K562 (cell line): Measurements from ENCODE around the gene CLTRN. TPM values are rescaled to one million over a fixed set of nuclear protein-coding genes. Genes with fewer than 3 reads are reported as not detected.

Experiments
- ARHGAP35 ChIP-seq: fragments of 450-650 bp; IDR thresholded peaks from 2 replicates; pipeline ENCODE4 v1.6.1; 2018; ENCODE audit not compliant: partially characterized antibody
- ARNT ChIP-seq, 2 experiments: fragments of 450-650 bp; IDR thresholded peaks; 2 replicates each; pipeline ENCODE4 v1.6.1; 2016; ENCODE audit warnings: mild to moderate bottlenecking in 1 of 2
- ELF4 ChIP-seq: fragments of 450-650 bp; formaldehyde crosslinking; IDR thresholded peaks from 2 replicates; pipeline ENCODE4 v1.4.0; 2022; ENCODE audit warnings: missing genetic modification characterization
- EP300 ChIP-seq: IDR thresholded peaks from 2 replicates; pipeline ENCODE4 v1.6.1; 2012; ENCODE audit warnings: low read length, improper control_type of control experiment
- HNRNPLL ChIP-seq: fragments of 200-400 bp; formaldehyde crosslinking; IDR thresholded peaks from 2 replicates; pipeline ENCODE4 v1.6.1; 2017; ENCODE audit warnings: low read length, low read depth, mild to moderate bottlenecking; ENCODE audit not compliant: poor library complexity, severe bottlenecking
- MIER1 ChIP-seq: fragments of 450-650 bp; IDR thresholded peaks from 2 replicates; pipeline ENCODE4 v1.6.1; 2016; ENCODE audit warnings: antibody characterized with exemption, mild to moderate bottlenecking, low read depth
- NR1H2 ChIP-seq: sonication (generic); formaldehyde crosslinking; IDR thresholded peaks from 2 replicates; pipeline ENCODE4 v1.4.0; 2020; ENCODE audit warnings: mild to moderate bottlenecking, missing genetic modification reagents
- NR2C2 ChIP-seq, 2 experiments: fragments of 200-800 bp in 1 of 2; sonication (Bioruptor generic) in 1 of 2; sonication (generic) in 1 of 2; formaldehyde crosslinking in 1 of 2; IDR thresholded peaks; 2 replicates each; pipeline versions ENCODE4 v1.6.1 to v1.8.0; 2016 to 2022; ENCODE audit warnings: mild to moderate bottlenecking in 1 of 2, missing compliant biosample characterization in 1 of 2, missing genetic modification characterization in 1 of 2, missing genetic modification reagents in 1 of 2
- STAT5B ChIP-seq: fragments of 250-450 bp; sonication (Bioruptor Pico); IDR thresholded peaks from 2 replicates; pipeline ENCODE4 v1.8.0; 2021; ENCODE audit warnings: mild to moderate bottlenecking, inconsistent platforms
- TAF7 ChIP-seq: fragments of 450-650 bp; IDR thresholded peaks from 2 replicates; pipeline ENCODE4 v1.6.1; 2016; ENCODE audit warnings: missing genetic modification characterization, missing compliant biosample characterization
- ZC3H8 ChIP-seq: fragments of 450-650 bp; IDR thresholded peaks from 2 replicates; pipeline ENCODE4 v1.6.1; 2017
- ZNF589 ChIP-seq: fragments of 200-800 bp; sonication (Bioruptor generic); IDR thresholded peaks from 2 replicates; pipeline ENCODE4 v1.6.1; 2016; ENCODE audit warnings: low read depth, missing genetic modification characterization, missing compliant biosample characterization
- ZNF696 ChIP-seq: fragments of 250-450 bp; sonication (Bioruptor Pico); conservative IDR thresholded peaks from 2 replicates; pipeline ENCODE4 v1.4.0; 2020; ENCODE audit warnings: mild to moderate bottlenecking, moderate library complexity
- polyA plus RNA-seq, 8 experiments: library from polyadenylated mRNA; depleted of rRNA in 4 of 8; stranded (reverse) in 5 of 8; unstranded in 3 of 8; fragments of >200 nt; fragmentation: Nextera tagmentation in 2 of 8; fragmentation: Illumina TruSeq in 1 of 8; extraction: Ambion mirVana in 2 of 8; extraction: Trizol in 1 of 8; gene quantifications; 2 replicates each; pipeline versions ENCODE4 v1.2.1 to v1.2.3, GENCODE V29; 2011 to 2014; ENCODE audit warnings: inconsistent platforms in 1 of 8, missing spikeins in 1 of 8
- total RNA-seq, 7 experiments: library from RNA; depleted of rRNA in 6 of 7; stranded (reverse); fragments of >200 nt in 6 of 7; fragmentation: Illumina TruSeq in 2 of 7; extraction: Trizol in 2 of 7; gene quantifications; 2 replicates each; pipeline versions ENCODE4 v1.2.1 to v1.2.3, GENCODE V29; 2011 to 2021; ENCODE audit warnings: low replicate concordance in 1 of 7
- TF ChIP-seq, protein P1 (sequence below): conservative IDR thresholded peaks from 2 replicates; pipeline ENCODE4 v1.6.1; 2011; ENCODE audit warnings: low read depth, mild to moderate bottlenecking, low read length; ENCODE audit not compliant: control insufficient read depth
- TF ChIP-seq, protein P2 (sequence below), 2 experiments: fragments of 450-650 bp; conservative IDR thresholded peaks; 2 replicates each; pipeline ENCODE4 v1.6.1; 2017; ENCODE audit warnings: mild to moderate bottlenecking in 2 of 2, moderate library complexity in 2 of 2
- TF ChIP-seq, protein P3 (sequence below): fragments of 450-650 bp; formaldehyde crosslinking; IDR thresholded peaks from 2 replicates; pipeline ENCODE4 v1.4.0; 2022; ENCODE audit warnings: missing genetic modification characterization
- TF ChIP-seq, protein P4 (sequence below): fragments of 450-650 bp; formaldehyde crosslinking; IDR thresholded peaks from 2 replicates; pipeline ENCODE4 v1.4.0; 2020; ENCODE audit warnings: mild to moderate bottlenecking
- TF ChIP-seq, protein P5 (sequence below): fragments of 450-650 bp; conservative IDR thresholded peaks from 2 replicates; pipeline ENCODE4 v1.6.1; 2016; ENCODE audit warnings: missing genetic modification characterization, low read depth, mild to moderate bottlenecking, missing compliant biosample characterization, moderate library complexity
- TF ChIP-seq, protein P6 (sequence below): fragments of 450-650 bp; IDR thresholded peaks from one replicate; pipeline ENCODE4 v1.6.1; 2018; ENCODE audit warnings: mild to moderate bottlenecking, moderate library complexity; ENCODE audit not compliant: partially characterized antibody
- TF ChIP-seq, protein P7 (sequence below): IDR thresholded peaks from 3 replicates; pipeline ENCODE4 v1.6.1; 2011; ENCODE audit warnings: borderline replicate concordance, mild to moderate bottlenecking; ENCODE audit not compliant: insufficient read length, insufficient read depth

The CLTRN gene
- total and polyA plus RNA-seq, 9 of the 15 experiments (the other 6 are each of a cell fraction or from before 2014, with no cell fraction given) = 0.11 to 0.36 (median 0.18) TPM; not detected in 2

DNA sequence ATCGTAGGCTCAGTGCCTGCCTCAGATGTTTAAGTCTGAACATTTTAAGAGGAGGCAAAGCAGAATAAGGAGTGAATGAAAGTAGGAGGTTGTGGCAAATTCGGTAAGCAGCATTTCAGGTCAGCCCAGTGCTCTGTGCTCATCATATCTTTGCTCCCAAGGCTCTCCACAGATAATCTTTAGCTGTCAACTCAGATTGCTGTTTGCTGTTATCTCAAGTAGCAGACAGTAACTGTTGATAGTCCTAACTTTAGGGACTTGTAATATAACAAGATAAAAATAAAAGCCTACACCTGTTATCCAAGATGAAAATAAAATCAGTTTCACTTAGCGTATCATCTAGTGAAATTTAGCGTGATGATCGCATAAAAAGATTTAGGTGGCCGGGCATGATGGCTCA is 18.6 kb upstream of the CLTRN start (continued):
- TF ChIP-seq, protein P1, sequence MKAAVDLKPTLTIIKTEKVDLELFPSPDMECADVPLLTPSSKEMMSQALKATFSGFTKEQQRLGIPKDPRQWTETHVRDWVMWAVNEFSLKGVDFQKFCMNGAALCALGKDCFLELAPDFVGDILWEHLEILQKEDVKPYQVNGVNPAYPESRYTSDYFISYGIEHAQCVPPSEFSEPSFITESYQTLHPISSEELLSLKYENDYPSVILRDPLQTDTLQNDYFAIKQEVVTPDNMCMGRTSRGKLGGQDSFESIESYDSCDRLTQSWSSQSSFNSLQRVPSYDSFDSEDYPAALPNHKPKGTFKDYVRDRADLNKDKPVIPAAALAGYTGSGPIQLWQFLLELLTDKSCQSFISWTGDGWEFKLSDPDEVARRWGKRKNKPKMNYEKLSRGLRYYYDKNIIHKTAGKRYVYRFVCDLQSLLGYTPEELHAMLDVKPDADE = no peak
- TF ChIP-seq ZNF589 (no peak), NR2C2 (CRISPR knock-in tag; IDR thresholded peaks at IDR 0.05) (no peak), NR2C2 (tag; IDR thresholded peaks at IDR 0.05) (no peak), ARNT (IDR thresholded peaks at IDR 0.05) (no peak), ZC3H8 (no peak), NR1H2 (CRISPR knock-in tag) (no peak), ZNF696 (CRISPR knock-in tag) (no peak), MIER1 (no peak), ARHGAP35 (no peak), EP300 (peak; percentile 60), HNRNPLL (no peak), TAF7 (tag) (no peak), ELF4 (no peak), STAT5B (CRISPR knock-in tag) (no peak)
- TF ChIP-seq, protein P2, sequence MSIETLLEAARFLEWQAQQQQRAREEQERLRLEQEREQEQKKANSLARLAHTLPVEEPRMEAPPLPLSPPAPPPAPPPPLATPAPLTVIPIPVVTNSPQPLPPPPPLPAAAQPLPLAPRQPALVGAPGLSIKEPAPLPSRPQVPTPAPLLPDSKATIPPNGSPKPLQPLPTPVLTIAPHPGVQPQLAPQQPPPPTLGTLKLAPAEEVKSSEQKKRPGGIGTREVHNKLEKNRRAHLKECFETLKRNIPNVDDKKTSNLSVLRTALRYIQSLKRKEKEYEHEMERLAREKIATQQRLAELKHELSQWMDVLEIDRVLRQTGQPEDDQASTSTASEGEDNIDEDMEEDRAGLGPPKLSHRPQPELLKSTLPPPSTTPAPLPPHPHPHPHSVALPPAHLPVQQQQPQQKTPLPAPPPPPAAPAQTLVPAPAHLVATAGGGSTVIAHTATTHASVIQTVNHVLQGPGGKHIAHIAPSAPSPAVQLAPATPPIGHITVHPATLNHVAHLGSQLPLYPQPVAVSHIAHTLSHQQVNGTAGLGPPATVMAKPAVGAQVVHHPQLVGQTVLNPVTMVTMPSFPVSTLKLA (conservative IDR thresholded peaks at IDR 0.05) = no peak
- TF ChIP-seq, protein P3, sequence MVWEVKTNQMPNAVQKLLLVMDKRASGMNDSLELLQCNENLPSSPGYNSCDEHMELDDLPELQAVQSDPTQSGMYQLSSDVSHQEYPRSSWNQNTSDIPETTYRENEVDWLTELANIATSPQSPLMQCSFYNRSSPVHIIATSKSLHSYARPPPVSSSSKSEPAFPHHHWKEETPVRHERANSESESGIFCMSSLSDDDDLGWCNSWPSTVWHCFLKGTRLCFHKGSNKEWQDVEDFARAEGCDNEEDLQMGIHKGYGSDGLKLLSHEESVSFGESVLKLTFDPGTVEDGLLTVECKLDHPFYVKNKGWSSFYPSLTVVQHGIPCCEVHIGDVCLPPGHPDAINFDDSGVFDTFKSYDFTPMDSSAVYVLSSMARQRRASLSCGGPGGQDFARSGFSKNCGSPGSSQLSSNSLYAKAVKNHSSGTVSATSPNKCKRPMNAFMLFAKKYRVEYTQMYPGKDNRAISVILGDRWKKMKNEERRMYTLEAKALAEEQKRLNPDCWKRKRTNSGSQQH (CRISPR knock-in tag) = no peak
- TF ChIP-seq, protein P4, sequence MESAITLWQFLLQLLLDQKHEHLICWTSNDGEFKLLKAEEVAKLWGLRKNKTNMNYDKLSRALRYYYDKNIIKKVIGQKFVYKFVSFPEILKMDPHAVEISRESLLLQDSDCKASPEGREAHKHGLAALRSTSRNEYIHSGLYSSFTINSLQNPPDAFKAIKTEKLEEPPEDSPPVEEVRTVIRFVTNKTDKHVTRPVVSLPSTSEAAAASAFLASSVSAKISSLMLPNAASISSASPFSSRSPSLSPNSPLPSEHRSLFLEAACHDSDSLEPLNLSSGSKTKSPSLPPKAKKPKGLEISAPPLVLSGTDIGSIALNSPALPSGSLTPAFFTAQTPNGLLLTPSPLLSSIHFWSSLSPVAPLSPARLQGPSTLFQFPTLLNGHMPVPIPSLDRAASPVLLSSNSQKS = no peak
- TF ChIP-seq, protein P5, sequence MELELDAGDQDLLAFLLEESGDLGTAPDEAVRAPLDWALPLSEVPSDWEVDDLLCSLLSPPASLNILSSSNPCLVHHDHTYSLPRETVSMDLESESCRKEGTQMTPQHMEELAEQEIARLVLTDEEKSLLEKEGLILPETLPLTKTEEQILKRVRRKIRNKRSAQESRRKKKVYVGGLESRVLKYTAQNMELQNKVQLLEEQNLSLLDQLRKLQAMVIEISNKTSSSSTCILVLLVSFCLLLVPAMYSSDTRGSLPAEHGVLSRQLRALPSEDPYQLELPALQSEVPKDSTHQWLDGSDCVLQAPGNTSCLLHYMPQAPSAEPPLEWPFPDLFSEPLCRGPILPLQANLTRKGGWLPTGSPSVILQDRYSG (tag) = no peak
- TF ChIP-seq, protein P6, sequence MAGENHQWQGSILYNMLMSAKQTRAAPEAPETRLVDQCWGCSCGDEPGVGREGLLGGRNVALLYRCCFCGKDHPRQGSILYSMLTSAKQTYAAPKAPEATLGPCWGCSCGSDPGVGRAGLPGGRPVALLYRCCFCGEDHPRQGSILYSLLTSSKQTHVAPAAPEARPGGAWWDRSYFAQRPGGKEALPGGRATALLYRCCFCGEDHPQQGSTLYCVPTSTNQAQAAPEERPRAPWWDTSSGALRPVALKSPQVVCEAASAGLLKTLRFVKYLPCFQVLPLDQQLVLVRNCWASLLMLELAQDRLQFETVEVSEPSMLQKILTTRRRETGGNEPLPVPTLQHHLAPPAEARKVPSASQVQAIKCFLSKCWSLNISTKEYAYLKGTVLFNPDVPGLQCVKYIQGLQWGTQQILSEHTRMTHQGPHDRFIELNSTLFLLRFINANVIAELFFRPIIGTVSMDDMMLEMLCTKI = no peak
- TF ChIP-seq, protein P7, sequence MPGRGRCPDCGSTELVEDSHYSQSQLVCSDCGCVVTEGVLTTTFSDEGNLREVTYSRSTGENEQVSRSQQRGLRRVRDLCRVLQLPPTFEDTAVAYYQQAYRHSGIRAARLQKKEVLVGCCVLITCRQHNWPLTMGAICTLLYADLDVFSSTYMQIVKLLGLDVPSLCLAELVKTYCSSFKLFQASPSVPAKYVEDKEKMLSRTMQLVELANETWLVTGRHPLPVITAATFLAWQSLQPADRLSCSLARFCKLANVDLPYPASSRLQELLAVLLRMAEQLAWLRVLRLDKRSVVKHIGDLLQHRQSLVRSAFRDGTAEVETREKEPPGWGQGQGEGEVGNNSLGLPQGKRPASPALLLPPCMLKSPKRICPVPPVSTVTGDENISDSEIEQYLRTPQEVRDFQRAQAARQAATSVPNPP = no peak
